Stomach (tissue), 4 donors: ENCODE data around the gene WFDC10B.

ENCODE experiments used
- CTCF ChIP-seq, 7 experiments: fragments of 450-650 bp in 4 of 7; fragments of 200-600 bp in 3 of 7; sonication (generic) in 3 of 7; IDR thresholded peaks; one replicate each; pipeline ENCODE4 v1.5.1; 2016 to 2019; ENCODE audit warnings: antibody characterized with exemption in 7 of 7, control low read depth in 2 of 7, mild to moderate bottlenecking in 1 of 7
- EP300 ChIP-seq: sonication (generic); formaldehyde crosslinking; IDR thresholded peaks from one replicate; pipeline ENCODE4 v1.6.1; 2017; ENCODE audit warnings: antibody characterized with exemption
- POLR2A ChIP-seq, 4 donors: fragments of 450-650 bp; IDR thresholded peaks; one replicate each; pipeline ENCODE4 v1.6.1; 2016; ENCODE audit warnings: antibody characterized with exemption in 4 of 4, control low read depth in 2 of 4, mild to moderate bottlenecking in 1 of 4, moderate library complexity in 1 of 4

- TF ChIP-seq CTCF (IDR thresholded peaks at IDR 0.05) (no peak), POLR2A (IDR thresholded peaks at IDR 0.05) (no peak), EP300 (no peak)
Measured at GRCh38 chr20:45685896-45686295, 18.9 kb downstream of the WFDC10B start.
